A549 (cell line): ENCODE results near the gene ATP10A.

Experiments
- BCL3 ChIP-seq: fragments of >200 bp; sonication (Bioruptor Twin); formaldehyde crosslinking; IDR thresholded peaks from 3 replicates; pipeline ENCODE4 v1.6.1; 2016
- BHLHE40 ChIP-seq: IDR thresholded peaks from 2 replicates; pipeline ENCODE4 v1.6.1; 2012; ENCODE audit warnings: low read depth, low read length, inconsistent platforms
- EP300 ChIP-seq, 2 experiments: fragments of >200 bp; sonication (Bioruptor Twin); formaldehyde crosslinking; IDR thresholded peaks; 2 replicates in 1 of 2; 3 replicates in 1 of 2; pipeline ENCODE4 v1.6.1; 2016 to 2017
- MAX ChIP-seq: IDR thresholded peaks from 2 replicates; pipeline ENCODE4 v1.6.1; 2012
- MAZ ChIP-seq: fragments of 150-350 bp; IDR thresholded peaks from 2 replicates; pipeline ENCODE4 v1.6.1; 2014; ENCODE audit warnings: antibody characterized with exemption, low read depth, low read length, borderline replicate concordance
- MYC ChIP-seq: IDR thresholded peaks from 2 replicates; pipeline ENCODE4 v1.6.1; 2012; ENCODE audit warnings: mild to moderate bottlenecking, inconsistent platforms, low read length, improper control_type of control experiment, borderline replicate concordance
- PHF8 ChIP-seq: fragments of 200-600 bp; sonication (generic); IDR thresholded peaks from 2 replicates; pipeline ENCODE4 v1.6.1; 2016; ENCODE audit warnings: low read depth, mild to moderate bottlenecking, antibody characterized with exemption, moderate library complexity, borderline replicate concordance
- SMC3 ChIP-seq: fragments of >200 bp; sonication (Bioruptor Twin); formaldehyde crosslinking; IDR thresholded peaks from 3 replicates; pipeline ENCODE4 v1.6.1; 2018; ENCODE audit warnings: inconsistent platforms
- TF ChIP-seq, protein P1 (sequence below): fragments of >200 bp; sonication (Bioruptor Twin); formaldehyde crosslinking; IDR thresholded peaks from 3 replicates; pipeline ENCODE4 v1.5.1; 2016

DNA sequence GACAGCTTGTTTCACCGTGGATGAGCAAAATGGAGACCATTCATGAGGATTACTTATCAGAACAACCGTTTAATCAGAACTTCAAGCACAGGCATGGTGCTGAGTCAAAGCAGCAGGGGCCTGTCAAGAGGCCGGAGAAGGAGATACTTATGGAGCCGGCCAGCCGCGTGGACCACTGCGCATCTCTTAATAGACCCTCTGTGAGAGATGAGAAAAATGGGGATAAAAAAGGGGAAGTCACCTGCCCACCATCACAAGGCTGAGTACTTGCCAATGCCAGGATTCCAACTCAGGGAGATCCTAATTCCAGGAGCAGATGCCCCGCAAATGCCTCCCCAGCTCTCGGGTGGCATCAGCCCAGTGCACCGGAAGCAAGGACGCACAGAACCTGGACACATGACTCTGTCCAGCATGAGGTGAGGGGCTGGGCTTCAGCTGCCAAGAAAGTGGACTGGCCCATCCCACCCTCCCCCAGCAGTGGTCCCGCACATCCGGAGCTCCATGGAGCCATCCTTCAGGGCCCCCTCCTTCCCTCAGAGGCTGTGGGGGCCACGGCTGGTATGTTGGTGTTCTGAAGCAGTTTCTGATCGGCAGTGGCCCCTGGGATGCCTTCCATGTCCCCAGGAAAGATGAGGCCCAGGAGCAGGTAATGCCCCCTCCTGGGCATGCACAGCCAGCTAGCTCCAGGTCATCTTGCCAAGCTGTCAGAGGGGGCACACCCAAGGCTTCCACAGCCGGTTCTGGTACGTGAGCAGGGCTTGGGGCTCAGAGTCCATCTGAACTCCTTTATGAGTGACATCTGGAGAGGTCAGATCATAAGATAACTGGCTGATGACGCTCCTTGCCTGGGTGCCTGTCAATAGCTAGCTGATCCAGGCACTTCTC, 143.8 kb downstream of the ATP10A start:
- TF ChIP-seq MAX (no peak), BCL3 (no peak), SMC3 (no peak), EP300 (IDR thresholded peaks at IDR 0.05) (no peak), BHLHE40 (no peak), PHF8 (no peak), MYC (no peak), MAZ (no peak)
- TF ChIP-seq, protein P1, sequence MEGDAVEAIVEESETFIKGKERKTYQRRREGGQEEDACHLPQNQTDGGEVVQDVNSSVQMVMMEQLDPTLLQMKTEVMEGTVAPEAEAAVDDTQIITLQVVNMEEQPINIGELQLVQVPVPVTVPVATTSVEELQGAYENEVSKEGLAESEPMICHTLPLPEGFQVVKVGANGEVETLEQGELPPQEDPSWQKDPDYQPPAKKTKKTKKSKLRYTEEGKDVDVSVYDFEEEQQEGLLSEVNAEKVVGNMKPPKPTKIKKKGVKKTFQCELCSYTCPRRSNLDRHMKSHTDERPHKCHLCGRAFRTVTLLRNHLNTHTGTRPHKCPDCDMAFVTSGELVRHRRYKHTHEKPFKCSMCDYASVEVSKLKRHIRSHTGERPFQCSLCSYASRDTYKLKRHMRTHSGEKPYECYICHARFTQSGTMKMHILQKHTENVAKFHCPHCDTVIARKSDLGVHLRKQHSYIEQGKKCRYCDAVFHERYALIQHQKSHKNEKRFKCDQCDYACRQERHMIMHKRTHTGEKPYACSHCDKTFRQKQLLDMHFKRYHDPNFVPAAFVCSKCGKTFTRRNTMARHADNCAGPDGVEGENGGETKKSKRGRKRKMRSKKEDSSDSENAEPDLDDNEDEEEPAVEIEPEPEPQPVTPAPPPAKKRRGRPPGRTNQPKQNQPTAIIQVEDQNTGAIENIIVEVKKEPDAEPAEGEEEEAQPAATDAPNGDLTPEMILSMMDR = no peak
